HUDEP-2 (cell line): ENCODE measurements around the gene FAM117B.

Experiments
- DNase-seq, 76 experiments: peaks; one replicate each; lab custom pipeline; 2025; ENCODE audit not compliant: unreplicated experiment in 76 of 76; lab: John Stamatoyannopoulos, UW

The FAM117B gene

GRCh38 chr2:202807431-202808138 lies 172.8 kb downstream of the FAM117B start:
- DNase-seq, result peak in 73 of 76 experiments; percentile 6 to 74 (median 55)

GRCh38 chr2:202808754-202809153 lies 174.0 kb downstream of the FAM117B start:
- no peak for DNase-seq

- no peak for DNase-seq
Observed at GRCh38 chr2:202813387-202813786, 178.6 kb downstream of the FAM117B start.

- DNase-seq, result no peak
Observed at GRCh38 chr2:202814226-202814625, 179.5 kb downstream of the FAM117B start.

DNA sequence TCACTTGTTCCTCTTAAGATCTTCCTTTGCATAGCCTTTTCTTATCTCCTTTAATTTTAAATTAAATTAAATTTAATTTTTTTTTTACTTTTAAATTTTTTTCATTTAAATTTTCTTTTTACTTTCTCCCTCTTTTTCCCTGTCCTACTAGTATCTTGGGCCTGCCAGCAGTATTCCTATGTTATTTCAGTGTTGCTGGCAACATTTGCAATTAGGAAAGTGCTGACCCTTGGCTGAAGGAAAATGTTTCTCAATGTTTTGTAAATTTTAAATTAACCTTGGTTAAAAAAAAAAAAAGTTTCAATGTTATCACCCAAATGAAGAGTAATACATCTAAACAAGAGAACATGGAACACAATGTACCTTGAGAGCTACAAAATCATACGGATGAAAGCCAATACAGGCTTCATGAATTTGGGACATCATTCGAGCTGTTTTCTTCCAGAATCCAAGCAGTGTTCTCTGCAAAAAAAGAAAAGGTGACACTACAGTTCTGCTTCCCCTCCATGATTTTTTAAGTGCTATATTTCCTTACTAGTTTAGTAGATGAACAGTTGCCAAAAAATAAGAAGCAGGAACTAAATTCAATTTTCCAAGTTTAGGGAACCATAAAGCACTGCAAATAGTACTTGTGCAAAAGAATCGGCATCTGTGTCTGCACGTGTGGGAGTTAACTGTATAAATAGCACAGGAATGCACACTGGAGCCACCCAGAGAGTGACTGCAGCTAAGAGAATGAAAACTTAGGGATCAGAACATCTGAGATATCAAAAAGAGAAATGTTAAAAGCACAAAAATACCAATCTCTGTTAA lies 181.0 kb downstream of the FAM117B start:
- DNase-seq, result no peak

- no peak for DNase-seq
Observed at GRCh38 chr2:202817771-202818170, 183.0 kb downstream of the FAM117B start.

DNA sequence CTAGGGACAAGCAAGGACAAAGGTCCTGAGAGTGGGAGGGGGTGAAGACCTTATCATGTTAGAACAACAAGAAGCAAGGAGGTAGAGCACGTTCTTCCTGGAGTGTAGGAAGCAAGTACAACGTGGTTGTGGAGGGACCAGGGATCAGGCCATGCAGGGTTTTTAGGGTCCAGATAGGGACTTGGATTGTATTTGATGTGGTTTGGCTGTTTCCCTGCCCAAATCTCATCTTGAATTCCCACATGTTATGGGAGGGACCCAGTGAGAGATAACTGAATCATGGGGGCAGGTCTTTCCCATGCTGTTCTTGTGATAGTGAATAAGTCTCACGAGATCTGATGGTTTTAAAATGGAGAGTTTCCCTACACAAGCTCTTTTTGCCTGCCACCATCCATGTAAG lies 183.6 kb downstream of the FAM117B start:
- peak in 4 of 76 experiments; percentile 2 to 7 (median 6) for DNase-seq
